CD1c-positive myeloid dendritic cell (primary cell): ENCODE measurements around the gene MATK.

Experiments used
- DNase-seq: peaks from one replicate; pipeline ENCODE4 v3.0.0-alpha.2; 2016; ENCODE audit errors: extremely low spot score

The MATK gene

GRCh38 chr19:3751236-3751635, 34.9 kb downstream of the MATK start:
- no peak for DNase-seq

- DNase-seq, result no peak
These were observed 36.0 kb downstream of the MATK start for GRCh38 chr19:3750211-3750610.

- no peak for DNase-seq
These were observed 37.2 kb downstream of the MATK start for GRCh38 chr19:3748965-3749364.

GRCh38 chr19:3746371-3747056, 39.7 kb downstream of the MATK start:
- DNase-seq, result no peak

- no peak for DNase-seq
These were observed 40.7 kb downstream of the MATK start for GRCh38 chr19:3745363-3746045.

GRCh38 chr19:3743486-3743885, 42.7 kb downstream of the MATK start:
- DNase-seq, result peak; percentile 13

GRCh38 chr19:3740431-3740830, 45.8 kb downstream of the MATK start:
- no peak for DNase-seq

- no peak for DNase-seq
These were observed 47.5 kb downstream of the MATK start for GRCh38 chr19:3738477-3739220.

GRCh38 chr19:3737487-3738205, 48.5 kb downstream of the MATK start:
- no peak for DNase-seq

GRCh38 chr19:3736106-3736724, 50.0 kb downstream of the MATK start:
- DNase-seq, result no peak

GRCh38 chr19:3734310-3734600, 51.9 kb downstream of the MATK start:
- no peak for DNase-seq

- no peak for DNase-seq
These were observed 52.5 kb downstream of the MATK start for GRCh38 chr19:3733549-3734309.

- no peak for DNase-seq
These were observed 54.1 kb downstream of the MATK start for GRCh38 chr19:3732108-3732507.

- no peak for DNase-seq
These were observed 55.7 kb downstream of the MATK start for GRCh38 chr19:3730457-3730958.
